Activated T-cell treated with anti-CD3 and anti-CD28 coated beads, Interleukin-2, amount 50 U/mL, for 24 hours (primary cell): ENCODE measurements around the gene CEBPG.

Source experiments
- DNase-seq: peaks from one replicate; pipeline ENCODE4 v3.0.0-alpha.2; 2020
- H3K27ac Mint-ChIP-seq: 2 replicates; pipeline ENCODE4 v1.8.0; 2020; ENCODE audit warnings: mild to moderate bottlenecking, mixed read lengths
- H3K27me3 Mint-ChIP-seq: 2 replicates; pipeline ENCODE4 v1.8.0; 2020; ENCODE audit warnings: mixed read lengths
- H3K36me3 Mint-ChIP-seq: 2 replicates; pipeline ENCODE4 v1.8.0; 2020; ENCODE audit warnings: low read depth, mixed read lengths
- H3K4me1 Mint-ChIP-seq: 2 replicates; pipeline ENCODE4 v1.8.0; 2020; ENCODE audit warnings: low read depth, mixed read lengths
- H3K4me3 Mint-ChIP-seq: 2 replicates; pipeline ENCODE4 v1.8.0; 2020; ENCODE audit warnings: mild to moderate bottlenecking, moderate library complexity, mixed read lengths
- H3K9me3 Mint-ChIP-seq: 2 replicates; pipeline ENCODE4 v1.8.0; 2020; ENCODE audit warnings: mixed read lengths

The CEBPG gene

GRCh38 chr19:33383720-33384292, 10.3 kb downstream of the CEBPG start:
- no peaks in the 10 kb centered on the region for H3K27me3 Mint-ChIP-seq
- peak overlapping the region; percentile 15 for H3K27ac Mint-ChIP-seq
- no peak overlapping the region for H3K4me3 Mint-ChIP-seq
- peaks cover 79% of the 10 kb centered on the region for H3K36me3 Mint-ChIP-seq
- H3K4me1 Mint-ChIP-seq: peaks cover 24% of the 10 kb centered on the region
- no peak for DNase-seq
- no peaks in the 10 kb centered on the region for H3K9me3 Mint-ChIP-seq

GRCh38 chr19:33384983-33385382, 11.5 kb downstream of the CEBPG start:
- Mint-ChIP-seq H3K36me3 (peaks cover 67% of the 10 kb centered on the region), H3K4me3 (no peak overlapping the region), H3K27ac (no peak overlapping the region), H3K4me1 (peaks cover 15% of the 10 kb centered on the region), H3K27me3 (no peaks in the 10 kb centered on the region), H3K9me3 (no peaks in the 10 kb centered on the region)
- peak; percentile 3 for DNase-seq

GRCh38 chr19:33385956-33386355, 12.4 kb downstream of the CEBPG start:
- H3K27me3 Mint-ChIP-seq: no peaks in the 10 kb centered on the region
- H3K9me3 Mint-ChIP-seq: no peaks in the 10 kb centered on the region
- DNase-seq: peak; percentile 17
- no peak overlapping the region for H3K4me3 Mint-ChIP-seq
- peaks cover 11% of the 10 kb centered on the region for H3K4me1 Mint-ChIP-seq
- peaks cover 58% of the 10 kb centered on the region for H3K36me3 Mint-ChIP-seq
- no peak overlapping the region for H3K27ac Mint-ChIP-seq

GRCh38 chr19:33386361-33386858, 12.9 kb downstream of the CEBPG start:
- Mint-ChIP-seq H3K27me3 (no peaks in the 10 kb centered on the region), H3K4me3 (no peak overlapping the region), H3K27ac (peak overlapping the region; percentile 14), H3K4me1 (peaks cover 9% of the 10 kb centered on the region), H3K36me3 (peaks cover 54% of the 10 kb centered on the region), H3K9me3 (no peaks in the 10 kb centered on the region)
- peak; percentile 16 for DNase-seq

- H3K4me1 Mint-ChIP-seq: peaks cover 2% of the 10 kb centered on the region
- no peak overlapping the region for H3K27ac Mint-ChIP-seq
- H3K36me3 Mint-ChIP-seq: peaks cover 45% of the 10 kb centered on the region
Measured at GRCh38 chr19:33387351-33388230, 14.1 kb downstream of the CEBPG start.

GRCh38 chr19:33388231-33388724, 14.8 kb downstream of the CEBPG start:
- DNase-seq: no peak
- no peaks in the 10 kb centered on the region for H3K27me3 Mint-ChIP-seq
- H3K27ac Mint-ChIP-seq: no peak overlapping the region
- H3K4me1 Mint-ChIP-seq: peaks cover 2% of the 10 kb centered on the region
- no peaks in the 10 kb centered on the region for H3K9me3 Mint-ChIP-seq
- peaks cover 40% of the 10 kb centered on the region for H3K36me3 Mint-ChIP-seq
- H3K4me3 Mint-ChIP-seq: no peak overlapping the region

More at GRCh38 chr19:33387351-33388230, 14.1 kb downstream of the CEBPG start:
- H3K27me3 Mint-ChIP-seq: no peaks in the 10 kb centered on the region
- H3K9me3 Mint-ChIP-seq: no peaks in the 10 kb centered on the region
- DNase-seq: no peak
- H3K4me3 Mint-ChIP-seq: no peak overlapping the region

- H3K9me3 Mint-ChIP-seq: no peaks in the 10 kb centered on the region
- no peak for DNase-seq
- peaks cover 36% of the 10 kb centered on the region for H3K36me3 Mint-ChIP-seq
- peaks cover 2% of the 10 kb centered on the region for H3K4me1 Mint-ChIP-seq
- no peaks in the 10 kb centered on the region for H3K27me3 Mint-ChIP-seq
- H3K27ac Mint-ChIP-seq: no peak overlapping the region
- no peak overlapping the region for H3K4me3 Mint-ChIP-seq
Measured at GRCh38 chr19:33388725-33389420, 15.4 kb downstream of the CEBPG start.

- no peaks in the 10 kb centered on the region for H3K27me3 Mint-ChIP-seq
- H3K27ac Mint-ChIP-seq: no peak overlapping the region
- DNase-seq: no peak
- peaks cover 2% of the 10 kb centered on the region for H3K4me1 Mint-ChIP-seq
- no peak overlapping the region for H3K4me3 Mint-ChIP-seq
- H3K9me3 Mint-ChIP-seq: no peaks in the 10 kb centered on the region
- peaks cover 32% of the 10 kb centered on the region for H3K36me3 Mint-ChIP-seq
Measured at GRCh38 chr19:33389421-33390100, 16.1 kb downstream of the CEBPG start.

- Mint-ChIP-seq H3K27me3 (no peaks in the 10 kb centered on the region), H3K4me3 (no peak overlapping the region), H3K9me3 (no peaks in the 10 kb centered on the region), H3K36me3 (peaks cover 27% of the 10 kb centered on the region), H3K27ac (no peak overlapping the region), H3K4me1 (peaks cover 2% of the 10 kb centered on the region)
- no peak for DNase-seq
Measured at GRCh38 chr19:33390101-33390907, 16.8 kb downstream of the CEBPG start.

GRCh38 chr19:33390908-33391630, 17.6 kb downstream of the CEBPG start:
- Mint-ChIP-seq H3K4me3 (no peak overlapping the region), H3K36me3 (peaks cover 19% of the 10 kb centered on the region), H3K27me3 (no peaks in the 10 kb centered on the region), H3K9me3 (no peaks in the 10 kb centered on the region), H3K27ac (no peak overlapping the region), H3K4me1 (no peaks in the 10 kb centered on the region)
- no peak for DNase-seq

- no peak overlapping the region for H3K27ac Mint-ChIP-seq
- H3K4me3 Mint-ChIP-seq: no peak overlapping the region
Measured at GRCh38 chr19:33391631-33392249, 18.2 kb downstream of the CEBPG start.

GRCh38 chr19:33392341-33393285, 19.1 kb downstream of the CEBPG start:
- Mint-ChIP-seq H3K27me3 (no peaks in the 10 kb centered on the region), H3K9me3 (no peaks in the 10 kb centered on the region), H3K4me1 (no peaks in the 10 kb centered on the region), H3K4me3 (no peak overlapping the region), H3K36me3 (peaks cover 5% of the 10 kb centered on the region), H3K27ac (no peak overlapping the region)
- DNase-seq: no peak

More at GRCh38 chr19:33391631-33392249, 18.2 kb downstream of the CEBPG start:
- peaks cover 14% of the 10 kb centered on the region for H3K36me3 Mint-ChIP-seq
- DNase-seq: no peak
- H3K4me1 Mint-ChIP-seq: no peaks in the 10 kb centered on the region
- H3K9me3 Mint-ChIP-seq: no peaks in the 10 kb centered on the region
- H3K27me3 Mint-ChIP-seq: no peaks in the 10 kb centered on the region
